Retina (tissue), 1 donor: ENCODE measurements around the gene ACOT4.
"Not testable (repeated sequence)": the region's sequence is repeated elsewhere in the genome, so short reads cannot be mapped to it uniquely, and the experiment has no call there.

Experiments
- DNase-seq: peaks from one replicate; pipeline ENCODE4 v3.0.0-alpha.2; 2016

Gene ACOT4

GRCh38 chr14:73634011-73634833, 42.5 kb downstream of the ACOT4 start:
- peak; percentile 80 for DNase-seq

- not testable (repeated sequence) for DNase-seq
Observed at GRCh38 chr14:73636355-73636754, 44.7 kb downstream of the ACOT4 start.

- DNase-seq: no peak
Observed at GRCh38 chr14:73637830-73638229, 46.2 kb downstream of the ACOT4 start.

GRCh38 chr14:73640796-73641365, 49.2 kb downstream of the ACOT4 start:
- no peak for DNase-seq

- DNase-seq: peak; percentile 95
Observed at GRCh38 chr14:73644531-73645247, 53.0 kb downstream of the ACOT4 start, which contains the start of gene DNAL1. TSS of gene DNAL1 (plus strand) at chr14:73644986. CDS start at chr14:73645040, 54 bp downstream.

- DNase-seq: no peak
Observed at GRCh38 chr14:73645248-73645610, 53.6 kb downstream of the ACOT4 start.
